HEK293 (cell line): ENCODE results near the gene TIAM1.

Experiments
- CTCF ChIA-PET: fragments of 350-600 bp; formaldehyde crosslinking; extraction: SDS; loops from one replicate; lab custom pipeline; 2021; ENCODE audit warnings: antibody characterized with exemption; lab: Yijun Ruan, JAX
- POLR2A ChIA-PET: fragments of 300-600 bp; formaldehyde crosslinking; extraction: SDS; loops from one replicate; lab custom pipeline; 2020; ENCODE audit warnings: antibody characterized with exemption, inconsistent platforms; lab: Yijun Ruan, JAX
- H3K27ac ChIP-seq: fragments of 200-500 bp; sonication (Bioruptor generic); 2 replicates; pipeline ENCODE4 v1.5.1; 2014; ENCODE audit warnings: low read depth, low read length, control low read depth, inconsistent platforms; ENCODE audit errors: extremely low read depth
- H3K36me3 ChIP-seq, 2 experiments: fragments of 200-500 bp in 1 of 2; sonication (Bioruptor generic) in 1 of 2; 1 replicate in 1 of 2; 2 replicates in 1 of 2; pipeline ENCODE4 v1.5.1; 2014 to 2017; ENCODE audit warnings: inconsistent platforms in 2 of 2, low read length in 2 of 2; ENCODE audit not compliant: control insufficient read depth in 2 of 2, insufficient read depth in 1 of 2
- H3K4me1 ChIP-seq: fragments of 200-500 bp; sonication (Bioruptor generic); 2 replicates; pipeline ENCODE4 v1.5.1; 2014; ENCODE audit warnings: mild to moderate bottlenecking, low read length, inconsistent platforms; ENCODE audit not compliant: control insufficient read depth, insufficient read depth
- H3K4me3 ChIP-seq: 2 replicates; pipeline ENCODE4 v1.5.1; 2011; ENCODE audit warnings: low read depth, mild to moderate bottlenecking, control low read depth, low read length, moderate library complexity
- H3K9me3 ChIP-seq: fragments of 200-500 bp; sonication (Bioruptor generic); 2 replicates; pipeline ENCODE4 v1.5.1; 2014; ENCODE audit warnings: low read depth, low read length, inconsistent platforms; ENCODE audit not compliant: control insufficient read depth, insufficient read depth
- FEZF1 ChIP-seq: fragments of 450-650 bp; formaldehyde crosslinking; IDR thresholded peaks from 2 replicates; pipeline ENCODE4 v1.5.1; 2016; ENCODE audit warnings: missing biosample characterization, missing genetic modification characterization
- GLI4 ChIP-seq: fragments of 450-650 bp; formaldehyde crosslinking; IDR thresholded peaks from 2 replicates; pipeline ENCODE4 v1.5.1; 2016; ENCODE audit warnings: missing biosample characterization, missing genetic modification characterization
- INSM2 ChIP-seq: fragments of 450-650 bp; formaldehyde crosslinking; IDR thresholded peaks from 2 replicates; pipeline ENCODE4 v1.5.1; 2016; ENCODE audit warnings: missing biosample characterization, missing genetic modification characterization
- KLF1 ChIP-seq: fragments of 450-650 bp; formaldehyde crosslinking; IDR thresholded peaks from 2 replicates; pipeline ENCODE4 v1.5.1; 2016; ENCODE audit warnings: missing biosample characterization, missing genetic modification characterization
- PRDM10 ChIP-seq: fragments of 450-650 bp; formaldehyde crosslinking; IDR thresholded peaks from 2 replicates; pipeline ENCODE4 v1.5.1; 2016; ENCODE audit warnings: missing biosample characterization, missing genetic modification characterization
- PRDM6 ChIP-seq: fragments of 450-650 bp; formaldehyde crosslinking; IDR thresholded peaks from 2 replicates; pipeline ENCODE4 v1.5.1; 2017; ENCODE audit warnings: missing biosample characterization, missing genetic modification characterization
- SCRT2 ChIP-seq: fragments of 450-650 bp; formaldehyde crosslinking; IDR thresholded peaks from 2 replicates; pipeline ENCODE4 v1.5.1; 2016; ENCODE audit warnings: missing biosample characterization, missing genetic modification characterization
- SP7 ChIP-seq: fragments of 450-650 bp; formaldehyde crosslinking; IDR thresholded peaks from 2 replicates; pipeline ENCODE4 v1.5.1; 2016; ENCODE audit warnings: missing biosample characterization, missing genetic modification characterization
- WT1 ChIP-seq: fragments of 450-650 bp; formaldehyde crosslinking; IDR thresholded peaks from 2 replicates; pipeline ENCODE4 v1.5.1; 2016; ENCODE audit warnings: missing biosample characterization, missing genetic modification characterization
- ZBTB17 ChIP-seq: fragments of 450-650 bp; formaldehyde crosslinking; IDR thresholded peaks from 2 replicates; pipeline ENCODE4 v1.5.1; 2016; ENCODE audit warnings: missing biosample characterization, missing genetic modification characterization
- ZBTB44 ChIP-seq: fragments of 450-650 bp; IDR thresholded peaks from 2 replicates; pipeline ENCODE4 v1.5.1; 2018; ENCODE audit warnings: missing biosample characterization, mild to moderate bottlenecking, missing genetic modification characterization
- ZIC2 ChIP-seq: fragments of 450-650 bp; formaldehyde crosslinking; IDR thresholded peaks from 2 replicates; pipeline ENCODE4 v1.5.1; 2016; ENCODE audit warnings: missing biosample characterization, missing genetic modification characterization
- ZNF121 ChIP-seq: fragments of 450-650 bp; formaldehyde crosslinking; IDR thresholded peaks from 2 replicates; pipeline ENCODE4 v1.5.1; 2016; ENCODE audit warnings: missing biosample characterization, missing genetic modification characterization
- ZNF140 ChIP-seq: fragments of 450-650 bp; formaldehyde crosslinking; IDR thresholded peaks from 2 replicates; pipeline ENCODE4 v1.5.1; 2016; ENCODE audit warnings: missing biosample characterization, missing genetic modification characterization
- ZNF324 ChIP-seq: fragments of 450-650 bp; formaldehyde crosslinking; IDR thresholded peaks from 2 replicates; pipeline ENCODE4 v1.5.1; 2016; ENCODE audit warnings: missing biosample characterization, missing genetic modification characterization
- ZNF335 ChIP-seq: fragments of 450-650 bp; formaldehyde crosslinking; conservative IDR thresholded peaks from 2 replicates; pipeline ENCODE4 v1.5.1; 2016; ENCODE audit warnings: missing biosample characterization, missing genetic modification characterization
- ZNF449 ChIP-seq: fragments of 450-650 bp; formaldehyde crosslinking; IDR thresholded peaks from 2 replicates; pipeline ENCODE4 v1.5.1; 2017; ENCODE audit warnings: missing biosample characterization, mild to moderate bottlenecking, missing genetic modification characterization, moderate library complexity
- ZNF473 ChIP-seq: fragments of 450-650 bp; formaldehyde crosslinking; IDR thresholded peaks from 2 replicates; pipeline ENCODE4 v1.5.1; 2017; ENCODE audit warnings: missing biosample characterization, missing genetic modification characterization
- ZNF521 ChIP-seq: fragments of 450-650 bp; formaldehyde crosslinking; IDR thresholded peaks from 2 replicates; pipeline ENCODE4 v1.5.1; 2017; ENCODE audit warnings: missing biosample characterization, mild to moderate bottlenecking, missing genetic modification characterization
- ZNF549 ChIP-seq: fragments of 450-650 bp; IDR thresholded peaks from 2 replicates; pipeline ENCODE4 v1.5.1; 2018; ENCODE audit warnings: missing biosample characterization, missing genetic modification characterization, mild to moderate bottlenecking, inconsistent platforms, moderate library complexity
- ZNF560 ChIP-seq: fragments of 450-650 bp; formaldehyde crosslinking; IDR thresholded peaks from 2 replicates; pipeline ENCODE4 v1.5.1; 2017; ENCODE audit warnings: missing biosample characterization, missing genetic modification characterization, borderline replicate concordance
- ZNF600 ChIP-seq: fragments of 450-650 bp; formaldehyde crosslinking; IDR thresholded peaks from 2 replicates; pipeline ENCODE4 v1.5.1; 2016; ENCODE audit warnings: missing biosample characterization, missing genetic modification characterization
- ZNF621 ChIP-seq: fragments of 450-650 bp; formaldehyde crosslinking; IDR thresholded peaks from 2 replicates; pipeline ENCODE4 v1.5.1; 2017; ENCODE audit warnings: missing biosample characterization, missing genetic modification characterization
- ZNF747 ChIP-seq: fragments of 450-650 bp; formaldehyde crosslinking; IDR thresholded peaks from 2 replicates; pipeline ENCODE4 v1.5.1; 2016; ENCODE audit warnings: missing biosample characterization, missing genetic modification characterization
- ZNF785 ChIP-seq: fragments of 450-650 bp; formaldehyde crosslinking; IDR thresholded peaks from 2 replicates; pipeline ENCODE4 v1.5.1; 2016; ENCODE audit warnings: missing biosample characterization, missing genetic modification characterization
- ZSCAN18 ChIP-seq: fragments of 450-650 bp; formaldehyde crosslinking; IDR thresholded peaks from 2 replicates; pipeline ENCODE4 v1.5.1; 2016; ENCODE audit warnings: missing biosample characterization, missing genetic modification characterization
- ZXDB ChIP-seq: fragments of 450-650 bp; formaldehyde crosslinking; IDR thresholded peaks from 2 replicates; pipeline ENCODE4 v1.5.1; 2016; ENCODE audit warnings: missing biosample characterization, missing genetic modification characterization

The TIAM1 gene

GRCh38 chr21:31334648-31335121 is 9.4 kb downstream of the TIAM1 start:
- H3K9me3 ChIP-seq, result no peaks in the 10 kb centered on the region
- H3K4me3 ChIP-seq, result no peak overlapping the region
- no peak overlapping the region; the same call in 1 of the 2 replicates for H3K27ac ChIP-seq
- ChIA-PET POLR2A (no interaction called here), CTCF (interaction anchor here (0.7 kb wide), 1 partner anchor 12 kb away, joined by 3 read pairs; no protein-coding TSS in a partner anchor)
- no peak for TF ChIP-seq ZNF747
- no peak for TF ChIP-seq SCRT2
- 0 out of 2 replicates have a peak, but pooled peaks have one; percentile 20 for TF ChIP-seq ZNF335 (tag by site-specific recombination)
- no peak for TF ChIP-seq SP7
- TF ChIP-seq ZXDB (tag by site-specific recombination), result 0 out of 2 replicates have a peak, but pooled peaks have one; percentile 33
- TF ChIP-seq ZNF621, result no peak
- no peak for TF ChIP-seq PRDM6 (tag by site-specific recombination)
- peak; percentile 34; the same call in 1 of the 2 replicates for TF ChIP-seq FEZF1 (tag by site-specific recombination)
- peak; percentile 83 for TF ChIP-seq ZNF600 (tag by site-specific recombination)
- TF ChIP-seq ZNF449 (tag by site-specific recombination), result 0 out of 2 replicates have a peak, but pooled peaks have one; percentile 35
- no peak for TF ChIP-seq INSM2 (tag by site-specific recombination)
- TF ChIP-seq ZNF324, result no peak
- TF ChIP-seq KLF1 (tag by site-specific recombination), result peak; percentile 52
- no peak for TF ChIP-seq ZNF521 (tag by site-specific recombination)
- no peak for TF ChIP-seq ZNF560
- TF ChIP-seq ZBTB17 (tag by site-specific recombination), result no peak
- TF ChIP-seq ZNF473 (tag by site-specific recombination), result no peak
- peak; percentile 33; the same call in 1 of the 2 replicates for TF ChIP-seq ZIC2 (tag by site-specific recombination)
- no peak for TF ChIP-seq ZNF549 (tag by site-specific recombination)
- TF ChIP-seq ZBTB44 (tag by site-specific recombination), result no peak
- TF ChIP-seq ZNF121 (tag by site-specific recombination), result no peak
- peak; percentile 79 for TF ChIP-seq PRDM10 (tag by site-specific recombination)
- TF ChIP-seq GLI4 (tag by site-specific recombination), result no peak
- no peak for TF ChIP-seq ZNF785 (tag by site-specific recombination)
- no peak for TF ChIP-seq ZSCAN18 (tag by site-specific recombination)
- peak; percentile 85 for TF ChIP-seq WT1 (tag by site-specific recombination)
- no peak for TF ChIP-seq ZNF140 (tag by site-specific recombination)
- TF ChIP-seq, all 188 proteins: peak for 9
- Histone ChIP-seq H3K36me3 (peaks cover 0 to 20% of the 10 kb centered on the region in 2 experiments; a peak in 1 of 3 replicates), H3K4me1 (peaks cover 8% of the 10 kb centered on the region)
